EL (cell line): Measurements from ENCODE around the gene FGFR4.

Experiments used
- DNase-seq: peaks from one replicate; pipeline ENCODE4 v3.0.0-alpha.2; 2016

FGFR4 gene

GRCh38 chr5:177133096-177133852, 46.6 kb downstream of the FGFR4 start, which contains the start of gene NSD1:
Gene NSD1 (plus strand): TSS chr5:177133773. CDS start chr5:177135104, 1,331 bp downstream.
- DNase-seq, result peak; percentile 91

- DNase-seq, result peak; percentile 55
Observed at GRCh38 chr5:177133853-177134696, 47.4 kb downstream of the FGFR4 start.

DNA sequence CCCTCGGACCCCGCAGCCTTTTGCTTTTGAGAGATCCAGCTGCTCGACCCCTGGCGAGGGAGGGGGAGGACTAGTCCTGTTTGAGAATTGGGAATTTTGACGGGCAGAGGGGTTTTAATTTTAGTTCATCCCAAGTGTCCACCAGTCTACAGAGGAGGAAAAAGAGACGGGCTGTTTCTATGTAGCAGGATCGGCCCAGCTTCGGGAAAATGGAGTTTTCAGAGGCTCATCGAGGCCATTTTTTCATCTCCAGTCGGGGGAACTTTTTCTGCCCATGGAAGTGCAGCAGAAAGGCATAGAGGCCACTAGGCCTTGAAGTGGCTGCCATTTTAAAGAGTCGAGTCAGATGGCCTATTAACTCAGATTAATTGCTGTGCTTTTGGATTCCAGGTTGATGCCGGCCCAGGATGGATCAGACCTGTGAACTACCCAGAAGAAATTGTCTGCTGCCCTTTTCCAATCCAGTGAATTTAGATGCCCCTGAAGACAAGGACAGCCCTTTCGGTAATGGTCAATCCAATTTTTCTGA, 48.0 kb downstream of the FGFR4 start:
- DNase-seq, result peak; percentile 18

DNA sequence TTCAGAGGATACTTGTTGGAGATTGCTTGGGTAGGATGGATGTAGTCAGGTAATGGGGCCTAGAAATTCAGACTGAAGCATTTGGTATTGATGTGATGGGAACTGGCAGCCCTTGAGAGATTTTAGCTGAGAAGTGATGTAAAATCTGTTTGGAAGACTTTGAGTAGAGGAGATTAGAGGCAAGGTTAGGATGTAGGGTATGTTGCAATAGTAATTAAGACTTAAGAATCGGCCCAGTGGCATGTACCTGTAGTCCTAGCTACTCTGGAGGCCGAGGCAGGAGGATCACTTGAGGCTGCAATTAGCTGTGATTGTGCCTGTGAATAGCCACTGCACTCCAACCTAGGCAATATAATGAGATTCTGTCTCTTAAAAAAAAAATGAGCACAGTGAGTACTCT, 53.6 kb downstream of the FGFR4 start:
- no peak for DNase-seq

DNA sequence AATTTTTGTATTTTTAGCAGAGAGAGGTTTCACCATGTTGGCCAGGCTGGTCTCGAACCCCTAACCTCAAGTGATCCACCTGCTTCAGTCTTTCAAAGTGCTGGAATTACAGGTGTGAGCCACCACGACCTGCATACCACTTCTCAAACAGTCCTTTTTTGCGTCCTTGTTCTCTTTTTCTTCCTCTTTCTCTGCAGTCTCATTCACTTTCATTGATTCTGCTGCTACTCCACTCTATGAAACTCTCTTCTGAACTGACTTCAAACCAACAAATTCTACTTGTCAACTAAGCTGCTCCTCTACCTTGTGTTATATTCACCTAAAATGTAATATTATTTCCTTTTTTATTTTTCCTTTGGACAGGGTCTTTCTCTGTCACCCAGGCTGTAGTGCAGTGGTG, 54.8 kb downstream of the FGFR4 start:
- no peak for DNase-seq

DNA sequence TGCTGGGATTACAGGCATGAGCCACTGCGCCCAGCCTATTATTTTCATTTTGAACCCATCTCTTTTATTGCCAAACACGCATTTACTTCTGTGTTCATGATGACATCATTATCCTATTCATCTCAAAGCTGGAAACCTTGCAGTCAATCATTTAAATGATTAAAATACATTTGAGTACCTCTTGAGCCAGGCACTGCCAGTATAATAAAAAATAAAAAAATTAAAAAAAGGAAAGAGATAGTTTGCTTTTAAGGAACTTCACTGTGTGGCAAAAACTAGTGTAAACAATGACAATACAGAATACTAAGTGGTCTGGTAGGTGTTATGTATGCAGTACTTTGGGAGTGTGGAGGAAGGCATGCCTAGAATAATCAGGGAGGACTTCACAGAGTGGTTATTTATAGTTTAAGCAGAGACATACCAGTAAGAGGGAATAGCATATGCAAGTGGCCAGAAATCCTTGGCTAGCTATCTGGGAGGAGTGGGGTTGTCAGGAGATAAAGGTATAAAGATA, 55.4 kb downstream of the FGFR4 start:
- no peak for DNase-seq

GRCh38 chr5:177142778-177143177, 56.1 kb downstream of the FGFR4 start:
- no peak for DNase-seq

GRCh38 chr5:177146891-177147638, 60.4 kb downstream of the FGFR4 start:
- DNase-seq, result peak; percentile 57
